ENCODE measurements around the gene LMLN.

DNA sequence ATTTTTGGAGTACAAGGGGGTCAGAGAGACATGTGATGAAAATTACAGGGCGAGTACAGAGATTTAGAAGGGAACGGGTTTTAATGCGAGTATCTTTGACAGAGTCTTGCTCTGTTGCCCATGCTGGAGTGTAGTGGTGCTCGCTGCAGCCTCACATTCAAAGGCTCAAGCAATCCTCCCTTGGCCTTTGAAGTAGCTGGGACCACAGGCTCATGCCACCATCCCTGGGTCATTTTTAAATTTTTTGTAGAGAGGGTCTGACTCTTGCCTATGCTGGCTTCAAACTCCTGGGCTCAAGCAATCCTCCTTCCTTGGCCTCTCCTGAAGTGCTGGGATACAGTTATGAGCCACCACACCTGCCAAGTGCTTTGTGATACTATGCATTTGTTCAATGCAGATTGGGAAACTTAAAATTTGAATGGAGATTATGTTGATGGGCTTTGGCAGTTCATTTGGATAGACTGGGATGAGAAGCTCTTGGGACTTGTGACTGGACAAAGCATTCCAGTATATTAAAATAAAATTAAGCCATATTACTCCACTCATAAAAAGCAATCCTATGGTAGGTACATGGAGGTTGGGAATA lies 4.0 kb upstream of the LMLN start:
- TF ChIP-seq, protein P1, sequence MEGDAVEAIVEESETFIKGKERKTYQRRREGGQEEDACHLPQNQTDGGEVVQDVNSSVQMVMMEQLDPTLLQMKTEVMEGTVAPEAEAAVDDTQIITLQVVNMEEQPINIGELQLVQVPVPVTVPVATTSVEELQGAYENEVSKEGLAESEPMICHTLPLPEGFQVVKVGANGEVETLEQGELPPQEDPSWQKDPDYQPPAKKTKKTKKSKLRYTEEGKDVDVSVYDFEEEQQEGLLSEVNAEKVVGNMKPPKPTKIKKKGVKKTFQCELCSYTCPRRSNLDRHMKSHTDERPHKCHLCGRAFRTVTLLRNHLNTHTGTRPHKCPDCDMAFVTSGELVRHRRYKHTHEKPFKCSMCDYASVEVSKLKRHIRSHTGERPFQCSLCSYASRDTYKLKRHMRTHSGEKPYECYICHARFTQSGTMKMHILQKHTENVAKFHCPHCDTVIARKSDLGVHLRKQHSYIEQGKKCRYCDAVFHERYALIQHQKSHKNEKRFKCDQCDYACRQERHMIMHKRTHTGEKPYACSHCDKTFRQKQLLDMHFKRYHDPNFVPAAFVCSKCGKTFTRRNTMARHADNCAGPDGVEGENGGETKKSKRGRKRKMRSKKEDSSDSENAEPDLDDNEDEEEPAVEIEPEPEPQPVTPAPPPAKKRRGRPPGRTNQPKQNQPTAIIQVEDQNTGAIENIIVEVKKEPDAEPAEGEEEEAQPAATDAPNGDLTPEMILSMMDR (IDR thresholded peaks at IDR 0.05), result no peak
- TF ChIP-seq POLR2AphosphoS5 (IDR thresholded peaks at IDR 0.05), result no peak
- TF ChIP-seq POLR2A (IDR thresholded peaks at IDR 0.05), result no peak
- no peak for TF ChIP-seq EP300 (IDR thresholded peaks at IDR 0.05)

All from gastroesophageal sphincter (tissue), 3 donors.